Measurements from ENCODE around the gene THPO.

THPO gene

DNA sequence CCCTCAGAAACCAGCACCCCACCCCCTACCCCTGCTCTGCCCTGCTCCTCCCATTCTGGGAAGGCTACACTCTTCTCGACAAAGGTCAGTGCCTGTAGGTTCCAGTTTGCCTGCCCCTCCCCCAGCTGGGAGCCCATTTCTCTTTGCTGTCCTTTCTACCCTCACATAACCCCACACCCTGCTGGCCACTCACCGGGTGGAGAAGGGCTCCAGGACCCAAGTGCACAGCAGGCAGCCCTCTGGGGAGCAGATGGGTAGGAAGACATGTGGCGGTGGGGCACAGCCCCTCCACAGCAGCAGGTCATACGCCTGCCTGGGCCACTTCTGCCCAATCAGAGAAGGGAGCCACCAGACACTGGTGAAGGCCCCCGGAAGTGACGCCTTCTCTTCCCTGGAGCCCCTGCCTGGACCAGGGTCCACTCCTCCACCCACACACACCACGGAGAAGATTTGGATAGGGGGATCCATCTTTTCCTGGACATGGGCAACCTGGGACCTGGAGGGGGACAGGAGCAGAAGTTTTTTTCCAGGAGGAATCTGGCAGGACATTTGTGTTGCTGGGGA lies at the start of gene THPO:
THPO (minus strand) TSS at position 326 of the 564 bp plus-strand sequence. CDS start 1,948 bp downstream, outside the sequence.
- DNase-seq (ENCODE audit: low read depth), result no peak

DNA sequence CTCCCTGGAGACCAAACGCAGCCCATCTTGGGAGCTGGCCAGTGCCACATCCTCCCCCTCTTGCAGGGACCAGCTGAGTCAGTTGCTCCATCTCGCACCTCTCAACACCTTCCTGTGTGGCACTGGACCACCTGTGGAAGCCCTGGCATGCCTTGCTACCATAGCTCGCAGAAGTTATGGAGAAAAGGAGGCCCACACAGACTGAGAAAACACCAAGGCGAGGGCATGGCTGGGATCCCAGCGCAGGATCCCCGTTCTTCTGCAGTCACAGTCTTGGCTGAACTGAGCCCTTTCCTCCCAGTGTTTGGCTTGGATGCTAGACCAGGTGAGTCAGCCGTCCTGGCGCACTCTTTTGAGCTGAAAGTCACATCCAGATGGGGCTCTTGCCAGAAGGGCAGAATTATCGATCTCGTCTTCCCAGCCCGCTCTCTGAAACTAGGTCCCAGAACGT lies 48.7 kb upstream of the THPO start:
- no peak for DNase-seq (ENCODE audit: low read depth)

DNA sequence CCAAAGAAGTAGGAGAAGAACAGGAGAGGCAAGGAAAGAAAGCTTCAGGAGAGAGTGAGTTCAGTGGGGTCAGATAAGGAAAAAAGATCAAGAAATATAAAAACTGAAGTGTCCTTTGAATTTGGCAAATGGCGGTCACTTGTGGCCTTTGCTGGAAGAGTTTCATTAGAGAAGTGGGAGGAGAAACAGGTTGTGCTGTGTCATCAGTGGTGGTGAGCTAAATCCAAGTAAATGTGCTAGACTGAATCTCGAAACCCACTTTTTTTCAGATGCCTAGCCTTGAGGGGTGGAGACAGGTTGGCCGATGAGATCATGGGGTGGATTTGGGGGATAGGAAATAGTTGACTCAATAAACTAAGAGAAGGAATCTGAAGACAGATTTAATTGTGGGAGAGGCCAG lies 45.6 kb upstream of the THPO start:
- DNase-seq (ENCODE audit: low read depth), result no peak

DNA sequence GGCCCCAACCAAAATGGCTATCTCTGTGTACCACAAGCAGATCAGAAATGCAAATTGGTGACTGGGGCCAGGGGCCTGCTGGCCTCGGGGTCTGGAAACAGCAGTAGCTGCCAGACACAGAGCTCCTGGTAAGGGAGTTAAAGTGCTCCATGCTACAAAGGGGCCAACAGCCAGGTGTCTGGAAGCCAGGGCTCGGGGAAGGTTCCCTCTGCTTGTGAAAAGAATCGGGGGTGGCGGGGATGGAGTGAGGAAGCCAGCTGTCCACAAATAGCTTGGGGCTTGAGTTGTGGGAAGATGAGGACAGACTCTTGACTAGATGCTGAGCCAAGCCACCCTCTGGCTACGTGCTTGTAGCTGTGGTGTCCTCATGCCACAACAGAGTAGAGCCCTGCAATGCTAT lies 41.2 kb upstream of the THPO start:
- DNase-seq (ENCODE audit: low read depth), result no peak

DNA sequence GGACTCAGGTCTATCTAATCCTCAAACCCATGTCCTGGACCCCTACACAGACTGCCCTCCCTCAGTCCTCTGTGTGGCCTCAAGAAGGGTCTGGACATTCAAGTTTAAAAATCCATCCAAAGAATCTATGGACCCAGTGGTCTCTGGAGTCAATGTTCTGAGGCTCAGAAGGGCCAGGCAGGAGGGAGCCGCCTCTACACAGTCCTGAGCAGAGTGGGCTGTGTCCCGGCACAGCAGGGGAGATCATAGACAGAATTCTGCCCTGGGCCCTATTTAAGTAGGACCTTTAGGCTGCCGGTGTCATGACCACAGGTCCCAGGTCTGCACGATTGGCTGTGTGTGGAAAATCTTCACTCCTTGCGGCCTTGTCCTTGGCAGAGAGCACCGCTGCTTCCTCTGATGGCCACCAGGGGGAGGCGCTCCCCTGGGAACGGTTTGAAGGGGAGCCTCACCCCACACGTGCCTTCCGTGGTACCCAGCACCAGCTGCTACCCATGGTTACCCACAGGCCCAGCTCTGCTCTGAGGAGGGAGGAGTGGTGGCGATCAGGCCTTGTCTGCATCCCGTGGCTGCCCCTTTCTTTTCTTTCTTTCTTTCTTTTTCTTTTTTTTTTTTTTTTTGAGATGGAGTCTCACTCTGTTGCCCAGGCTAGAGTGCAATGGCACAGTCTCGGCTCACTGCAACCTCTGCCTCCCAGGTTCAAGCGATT lies 39.8 kb upstream of the THPO start:
- DNase-seq (ENCODE audit: low read depth), result peak; percentile 32

DNA sequence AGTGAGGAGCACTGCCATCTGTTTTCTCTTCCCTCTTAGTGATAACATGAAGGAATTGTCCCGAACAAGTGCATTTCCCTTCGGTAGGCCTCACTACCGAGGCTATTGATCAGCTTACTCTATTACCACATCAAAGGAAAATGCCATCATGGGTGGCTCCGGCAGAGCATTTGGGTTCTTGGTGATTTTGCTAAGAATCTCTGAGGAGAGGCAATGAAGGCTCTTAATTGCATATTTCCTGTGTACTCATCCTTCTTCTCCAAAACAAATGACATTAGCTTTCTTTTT lies 37.1 kb upstream of the THPO start:
- DNase-seq (ENCODE audit: low read depth), result no peak

DNA sequence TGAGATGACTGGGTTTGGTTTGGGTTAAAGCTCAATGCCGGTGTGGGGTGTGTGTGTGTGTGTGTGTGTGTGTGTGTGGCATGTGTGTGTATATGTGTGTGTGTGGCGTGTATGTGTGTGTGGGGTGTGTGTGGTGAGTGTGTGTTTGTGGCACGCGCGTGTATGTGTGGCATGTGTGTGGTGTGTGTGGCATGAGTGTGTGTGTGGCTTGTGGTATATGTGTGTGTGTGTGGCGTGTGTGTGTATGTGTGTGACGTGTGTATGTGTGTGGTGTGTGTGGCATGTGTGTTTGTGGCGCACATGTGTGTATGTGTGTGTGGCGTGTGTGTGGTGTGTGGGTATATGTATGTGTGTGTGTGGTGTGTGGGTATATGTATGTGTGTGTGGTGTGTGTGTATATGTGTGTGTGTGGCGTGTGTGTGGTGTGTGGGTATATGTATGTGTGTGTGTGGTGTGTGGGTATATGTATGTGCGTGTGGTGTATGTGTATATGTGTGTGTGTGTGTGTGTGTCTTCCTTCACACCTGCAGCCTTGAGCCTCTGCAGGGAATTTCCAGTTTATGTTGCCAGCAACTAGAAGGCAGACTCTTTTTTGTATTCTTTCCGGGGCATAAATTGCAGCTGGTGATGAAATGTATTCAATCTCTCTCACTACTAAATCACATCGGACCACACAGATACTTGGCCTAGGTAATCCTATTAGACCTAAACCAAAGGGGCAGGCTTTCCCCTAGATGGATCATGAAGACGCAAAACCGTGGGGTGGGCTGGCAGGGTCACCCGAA lies 36.6 kb upstream of the THPO start:
- DNase-seq (ENCODE audit: low read depth), result no peak

DNA sequence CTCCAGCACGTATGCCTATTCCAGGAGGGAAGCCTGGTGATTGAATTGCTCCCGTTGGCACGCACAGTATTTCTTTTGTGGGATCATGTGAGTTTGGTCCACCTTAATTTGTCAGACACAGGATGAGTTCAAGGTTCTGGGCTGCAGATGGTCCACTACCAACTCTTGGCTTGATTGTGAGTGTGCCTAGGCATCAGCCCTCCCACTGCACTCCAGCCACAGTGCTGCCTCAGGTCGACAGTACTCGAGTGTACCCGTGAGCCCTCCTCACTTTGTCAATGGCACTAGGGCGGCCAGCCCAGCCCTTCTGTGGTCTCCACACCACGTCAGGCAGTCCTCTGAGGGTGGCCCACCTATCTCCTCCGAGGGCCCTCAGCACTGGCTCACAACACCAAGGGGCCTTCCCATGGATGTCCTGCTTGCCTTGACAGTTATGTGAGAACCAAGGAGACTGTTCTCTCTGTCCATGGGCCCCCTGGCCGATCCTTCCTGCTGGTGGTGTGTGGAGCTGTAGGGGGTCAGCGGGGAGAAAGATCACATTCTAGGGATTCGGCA lies 32.0 kb upstream of the THPO start:
- DNase-seq (ENCODE audit: low read depth), result no peak

DNA sequence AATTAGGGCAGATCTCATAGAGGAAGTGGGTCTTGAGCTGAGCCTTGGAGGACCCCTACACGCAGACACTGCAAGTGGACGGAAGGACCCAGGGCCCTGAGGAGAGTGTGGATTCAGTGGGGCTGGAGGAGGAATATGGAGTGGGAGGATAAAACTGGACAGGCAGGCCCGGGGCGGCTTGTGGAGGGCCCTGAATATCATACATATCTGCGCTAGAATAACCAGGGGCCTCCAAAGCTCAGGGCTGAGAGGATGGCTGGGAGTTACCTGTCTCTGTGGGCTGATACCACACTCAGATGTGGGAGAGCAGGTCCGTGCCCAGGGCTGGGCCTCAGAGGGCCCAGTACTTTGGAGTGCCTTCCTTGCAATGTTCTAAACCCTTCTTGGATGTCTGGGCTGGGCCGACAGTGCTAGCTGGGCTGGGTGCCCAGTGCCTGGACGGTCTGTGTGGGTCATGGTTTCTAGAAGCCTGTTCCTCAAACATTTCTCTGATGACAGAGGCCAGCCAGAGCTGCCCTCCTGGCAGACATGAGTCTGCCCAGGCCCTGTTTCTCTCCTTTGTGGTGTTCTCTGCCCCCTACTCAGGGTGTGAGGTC lies 31.4 kb upstream of the THPO start:
- DNase-seq (ENCODE audit: low read depth), result no peak

DNA sequence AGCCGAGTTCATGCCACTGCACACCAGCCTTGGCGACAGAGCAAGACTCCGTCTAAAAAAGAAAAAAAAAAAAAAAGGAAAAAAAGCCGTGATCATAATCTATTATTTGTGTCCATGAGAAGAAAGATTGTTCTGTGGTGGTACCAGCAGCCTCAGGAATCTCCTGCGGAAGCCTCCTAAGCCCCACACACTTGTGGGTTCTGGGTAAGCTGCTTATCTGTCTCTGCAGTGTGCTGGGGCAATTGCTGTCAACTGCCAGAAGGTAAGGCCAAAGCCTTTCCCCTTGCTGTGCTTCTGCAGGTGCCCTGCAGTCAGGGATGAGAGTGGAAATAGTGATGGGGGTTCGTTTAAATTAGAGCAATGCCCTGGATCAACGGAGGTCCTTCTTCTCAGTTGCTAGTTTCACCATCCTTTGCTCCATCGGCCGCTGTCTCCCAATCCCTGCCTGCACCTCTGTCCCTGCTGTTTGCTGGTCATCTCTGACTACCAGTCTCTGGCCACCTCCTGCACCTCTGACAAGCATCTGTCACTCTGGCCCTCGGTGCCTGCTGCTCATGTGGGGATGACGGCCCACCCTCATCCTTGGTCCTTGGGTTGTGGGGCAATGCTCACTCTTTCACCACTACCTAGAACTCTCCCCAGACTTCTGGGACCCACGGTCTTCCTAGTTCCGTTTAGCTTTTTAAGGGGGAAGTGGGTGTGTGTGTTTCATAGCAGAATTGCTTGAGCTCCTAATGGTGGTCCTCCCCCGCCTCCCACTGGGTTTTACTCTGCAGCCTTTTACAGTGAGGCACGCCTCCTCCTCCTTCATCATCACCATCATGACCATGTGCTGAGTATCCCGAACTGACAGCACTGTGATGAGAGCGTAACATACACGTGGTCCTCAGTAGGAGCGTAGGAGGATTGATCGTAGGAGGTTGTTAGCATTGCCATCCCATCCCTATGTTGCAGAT lies 27.3 kb upstream of the THPO start:
- DNase-seq (ENCODE audit: low read depth), result no peak

DNA sequence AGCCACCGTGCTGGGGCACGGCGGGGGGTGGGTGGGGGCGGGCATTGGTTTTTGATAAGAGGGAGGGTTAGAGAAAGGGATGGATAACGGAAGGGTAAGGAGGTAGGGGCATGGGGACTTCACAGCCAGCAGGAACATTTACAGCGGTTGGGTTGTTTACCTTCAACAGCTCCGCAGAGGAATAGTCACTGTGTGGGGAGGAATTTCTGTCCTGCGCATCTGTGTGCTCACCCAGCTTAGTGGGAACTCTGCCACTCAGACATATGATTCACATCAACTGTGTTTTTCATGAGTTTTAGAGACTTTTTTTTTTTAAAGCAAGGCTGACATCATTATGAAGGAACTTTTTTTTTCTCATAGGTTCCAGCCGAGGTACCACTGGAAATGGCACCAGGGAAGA lies 21.4 kb upstream of the THPO start:
- DNase-seq (ENCODE audit: low read depth), result no peak

DNA sequence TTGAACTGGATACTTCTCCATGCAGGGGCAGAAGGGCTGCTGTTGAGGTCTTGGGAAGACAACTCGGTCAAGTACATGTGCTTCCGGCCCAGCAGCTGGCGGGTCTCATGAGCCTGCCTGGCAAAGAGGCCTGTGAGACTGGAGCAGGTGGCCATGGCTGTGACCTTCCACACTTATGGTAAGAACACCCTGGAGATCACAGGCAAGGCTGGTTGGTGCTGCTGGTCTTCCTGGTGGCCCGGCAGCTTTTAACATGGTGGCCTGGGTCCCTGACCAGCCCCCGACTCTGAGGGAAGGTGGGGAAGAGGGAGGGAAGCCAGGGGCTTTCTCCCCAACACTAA lies 17.3 kb upstream of the THPO start:
- DNase-seq (ENCODE audit: low read depth), result no peak

DNA sequence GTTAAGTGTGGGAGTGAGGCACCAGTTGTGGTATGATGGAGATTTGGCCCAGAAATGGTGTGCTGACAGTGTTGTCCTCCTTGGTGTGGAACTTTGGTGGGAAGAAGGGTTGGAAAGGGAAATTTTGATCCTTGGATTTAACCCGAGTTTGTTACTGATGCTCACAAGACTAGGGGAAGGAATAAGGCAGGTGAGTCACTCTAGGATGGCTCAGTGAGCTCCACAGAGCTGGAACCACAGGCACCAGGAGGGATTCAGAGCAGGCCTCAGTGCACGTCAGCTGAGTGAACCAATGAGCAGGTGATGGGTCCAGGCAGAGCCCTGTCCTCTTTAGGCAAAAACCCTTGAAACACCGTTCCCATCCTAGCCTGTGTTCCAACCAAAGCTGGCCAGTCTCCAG lies 13.3 kb upstream of the THPO start:
- no peak for DNase-seq (ENCODE audit: low read depth)

DNA sequence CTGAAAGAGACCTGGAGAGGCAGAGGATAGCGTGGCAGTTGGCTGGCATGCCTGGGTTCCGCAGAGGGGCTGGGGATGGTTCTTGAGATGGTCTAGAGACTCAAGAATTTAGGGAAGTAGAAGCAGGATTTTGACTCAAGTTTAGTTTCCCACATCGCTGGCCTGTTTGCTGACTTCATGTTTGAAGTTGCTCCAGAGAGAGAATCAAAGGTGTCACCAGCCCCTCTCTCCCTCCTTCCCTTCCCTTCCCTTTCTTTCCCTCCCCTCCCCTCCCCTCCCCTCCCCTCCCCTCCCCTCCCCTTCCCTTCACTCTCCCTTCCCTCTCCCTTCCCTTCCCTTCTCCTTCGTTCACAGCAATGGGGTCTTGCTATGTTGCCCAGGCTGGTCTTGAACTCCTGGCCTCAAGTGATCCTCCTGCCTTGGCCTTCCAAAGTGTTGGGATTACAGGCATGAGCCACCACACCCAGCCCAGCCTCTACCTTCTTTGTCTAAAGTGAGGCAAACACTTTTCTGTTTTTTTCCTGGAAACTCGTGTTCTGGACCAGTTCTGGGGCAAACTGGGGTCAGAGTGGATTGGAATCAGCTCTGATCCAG lies 12.0 kb upstream of the THPO start:
- DNase-seq (ENCODE audit: low read depth), result no peak

DNA sequence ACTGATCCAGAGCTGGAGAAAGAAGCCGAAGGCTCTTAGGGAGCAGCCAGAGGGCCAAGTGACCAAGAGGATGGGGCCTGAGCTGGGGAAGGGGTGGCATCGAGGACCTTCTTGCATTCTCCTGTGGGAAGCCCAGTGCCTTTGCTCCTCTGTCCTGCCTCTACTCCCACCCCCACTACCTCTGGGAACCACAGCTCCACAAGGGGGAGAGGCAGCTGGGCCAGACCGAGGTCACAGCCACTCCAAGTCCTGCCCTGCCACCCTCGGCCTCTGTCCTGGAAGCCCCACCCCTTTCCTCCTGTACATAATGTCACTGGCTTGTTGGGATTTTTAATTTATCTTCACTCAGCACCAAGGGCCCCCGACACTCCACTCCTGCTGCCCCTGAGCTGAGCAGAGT lies 11.4 kb upstream of the THPO start:
- no peak for DNase-seq (ENCODE audit: low read depth)

DNA sequence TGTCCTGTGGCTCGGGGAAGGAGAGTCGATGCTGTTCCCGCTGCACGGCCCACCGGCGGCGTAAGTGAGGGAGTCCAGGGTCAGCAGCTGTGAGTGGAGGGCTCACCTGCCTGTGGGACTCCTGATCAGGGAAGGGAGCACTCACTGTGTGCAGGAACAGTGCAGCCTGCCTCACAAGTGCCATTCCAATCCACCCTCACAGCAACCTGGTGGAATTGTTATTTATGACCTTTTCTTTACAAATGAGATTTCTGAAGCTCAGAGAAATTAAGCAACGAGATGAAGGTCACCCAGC lies 10.9 kb upstream of the THPO start:
- DNase-seq (ENCODE audit: low read depth), result no peak

DNA sequence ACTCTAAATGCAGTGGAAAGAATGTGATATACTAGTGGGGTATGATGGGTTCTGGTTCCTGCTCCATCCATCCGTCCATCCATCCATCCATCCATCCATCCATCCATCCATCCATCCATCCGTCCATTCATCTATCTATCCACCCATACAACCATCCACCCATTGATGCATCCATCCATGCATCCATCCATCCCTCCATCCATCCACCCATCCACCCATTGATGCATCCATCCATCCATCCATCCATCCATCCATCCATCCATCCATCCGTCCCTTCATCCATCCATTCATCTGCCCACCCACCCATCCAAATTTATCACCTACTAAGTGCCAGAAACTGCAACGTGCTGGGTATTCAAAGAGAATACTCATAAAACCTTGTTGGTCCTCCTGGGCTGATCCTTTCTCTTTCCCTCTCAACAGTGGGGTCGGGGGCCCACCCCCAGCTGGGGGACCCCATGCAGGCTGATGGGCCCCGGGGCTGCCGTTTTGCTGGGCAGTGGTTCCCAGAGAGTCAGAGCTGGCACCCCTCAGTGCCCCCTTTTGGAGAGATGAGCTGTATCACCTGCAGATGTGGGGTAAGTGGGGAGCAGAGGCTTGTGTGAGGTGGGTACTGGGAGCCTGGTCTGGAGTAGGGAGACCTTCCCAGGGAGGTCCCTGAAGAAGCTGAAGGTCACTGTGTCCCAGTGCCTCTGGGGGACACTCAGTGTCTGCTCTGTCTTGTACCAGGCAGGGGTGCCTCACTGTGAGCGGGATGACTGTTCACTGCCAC lies 10.3 kb upstream of the THPO start:
- DNase-seq (ENCODE audit: low read depth), result no peak

DNA sequence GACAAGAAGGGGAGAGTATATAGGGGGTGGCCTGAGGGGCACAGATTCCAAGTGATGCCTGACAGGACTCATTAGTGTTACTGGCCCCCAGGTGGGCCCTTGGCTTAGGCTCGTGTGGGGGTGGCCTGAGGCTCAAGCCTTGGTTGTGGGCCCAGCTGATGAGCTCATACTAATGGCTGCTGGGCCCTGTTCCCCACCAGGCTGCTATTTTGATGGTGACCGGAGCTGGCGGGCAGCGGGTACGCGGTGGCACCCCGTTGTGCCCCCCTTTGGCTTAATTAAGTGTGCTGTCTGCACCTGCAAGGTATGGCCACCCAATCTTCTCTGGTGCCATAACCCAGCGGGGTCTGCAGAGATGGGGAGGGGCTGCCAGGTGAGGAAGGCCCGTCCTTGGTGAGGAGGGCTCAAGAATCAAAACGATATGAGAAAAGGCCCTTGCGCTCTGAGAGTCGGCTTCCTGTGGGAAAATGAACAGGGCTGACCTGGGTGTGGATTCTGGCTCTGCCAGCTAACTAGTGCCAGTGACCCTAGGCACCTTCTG lies 9.2 kb upstream of the THPO start:
- no peak for DNase-seq (ENCODE audit: low read depth)

DNA sequence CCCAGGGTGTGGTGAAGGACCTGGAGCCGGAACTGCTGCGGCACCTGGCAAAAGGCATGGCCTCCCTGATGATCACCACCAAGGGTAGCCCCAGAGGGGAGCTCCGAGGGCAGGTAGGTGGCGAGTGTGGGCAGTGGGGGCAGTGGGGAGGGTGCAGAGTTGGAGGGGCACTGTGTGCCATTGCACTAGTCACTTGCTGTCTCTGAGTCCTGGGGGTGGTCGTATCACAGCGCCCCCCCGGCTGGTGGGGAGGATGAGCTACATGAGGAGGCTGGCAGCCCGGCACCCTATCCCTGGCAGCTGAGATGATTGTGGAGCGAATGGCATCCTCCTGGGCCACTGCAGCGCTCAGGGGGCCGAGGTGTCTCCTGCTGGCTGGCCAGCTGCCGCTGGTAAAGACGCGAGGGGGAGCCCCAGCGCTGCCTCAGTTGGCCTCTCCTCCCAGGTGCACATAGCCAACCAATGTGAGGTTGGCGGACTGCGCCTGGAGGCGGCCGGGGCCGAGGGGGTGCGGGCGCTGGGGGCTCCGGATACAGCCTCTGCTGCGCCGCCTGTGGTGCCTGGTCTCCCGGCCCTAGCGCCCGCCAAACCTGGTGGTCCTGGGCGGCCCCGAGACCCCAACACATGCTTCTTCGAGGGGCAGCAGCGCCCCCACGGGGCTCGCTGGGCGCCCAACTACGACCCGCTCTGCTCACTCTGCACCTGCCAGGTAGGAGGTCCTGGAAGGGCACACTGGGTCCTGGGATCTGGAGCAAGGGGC lies 8.2 kb upstream of the THPO start:
- no peak for DNase-seq (ENCODE audit: low read depth)
